ENCODE data around the gene SP1.

- no peak for TF ChIP-seq EZH2 (IDR thresholded peaks at IDR 0.05; ENCODE audit: insufficient read depth, low read length)
- TF ChIP-seq CTCF (IDR thresholded peaks at IDR 0.05; ENCODE audit: insufficient read depth, low read depth, low read length): no peak
Measured at GRCh38 chr12:53340398-53340797, 39.6 kb upstream of the SP1 start.
